Skeletal muscle tissue (tissue), 4 donors: ENCODE data around the gene RBM44. TPM values are rescaled to one million over a fixed set of nuclear protein-coding genes. Genes with fewer than 3 reads are reported as not detected.
A peak's percentile ranks its signal among the peaks of the same experiment; 100 is the strongest.

ENCODE experiments used
- H3K27ac ChIP-seq: one replicate; pipeline ENCODE4 v1.7.0; 2013; ENCODE audit warnings: mild to moderate bottlenecking, low read depth, low read length, inconsistent platforms
- H3K27me3 ChIP-seq, 3 donors: one replicate each; pipeline ENCODE4 v1.7.0; 2013; ENCODE audit warnings: low read length in 3 of 3; ENCODE audit not compliant: control insufficient read depth in 3 of 3, insufficient read depth in 3 of 3
- H3K36me3 ChIP-seq, 3 donors: one replicate each; pipeline ENCODE4 v1.7.0; 2013; ENCODE audit warnings: low read length in 3 of 3; ENCODE audit not compliant: control insufficient read depth in 3 of 3, insufficient read depth in 3 of 3
- H3K4me1 ChIP-seq, 3 donors: one replicate each; pipeline ENCODE4 v1.7.0; 2013; ENCODE audit warnings: low read length in 3 of 3, mild to moderate bottlenecking in 3 of 3; ENCODE audit not compliant: control insufficient read depth in 3 of 3, insufficient read depth in 3 of 3
- H3K4me3 ChIP-seq, 3 donors: one replicate each; pipeline ENCODE4 v1.7.0; 2013; ENCODE audit warnings: low read length in 3 of 3
- H3K9ac ChIP-seq, 3 donors: one replicate each; pipeline ENCODE4 v1.7.0; 2013; ENCODE audit warnings: low read length in 3 of 3, mild to moderate bottlenecking in 3 of 3, moderate library complexity in 2 of 3, low read depth in 1 of 3
- H3K9me3 ChIP-seq, 3 donors: one replicate each; pipeline ENCODE4 v1.7.0; 2013; ENCODE audit warnings: low read length in 3 of 3; ENCODE audit not compliant: control insufficient read depth in 3 of 3
- total RNA-seq: library from RNA; depleted of rRNA; stranded (reverse); fragments of >200 nt; gene quantifications from one replicate; pipeline ENCODE4 v1.2.3, GENCODE V29; 2014
- donor health status: Osteomylitis.

Gene RBM44
- total RNA-seq, 1 donor from 2014 or later, result 2.1 TPM

DNA sequence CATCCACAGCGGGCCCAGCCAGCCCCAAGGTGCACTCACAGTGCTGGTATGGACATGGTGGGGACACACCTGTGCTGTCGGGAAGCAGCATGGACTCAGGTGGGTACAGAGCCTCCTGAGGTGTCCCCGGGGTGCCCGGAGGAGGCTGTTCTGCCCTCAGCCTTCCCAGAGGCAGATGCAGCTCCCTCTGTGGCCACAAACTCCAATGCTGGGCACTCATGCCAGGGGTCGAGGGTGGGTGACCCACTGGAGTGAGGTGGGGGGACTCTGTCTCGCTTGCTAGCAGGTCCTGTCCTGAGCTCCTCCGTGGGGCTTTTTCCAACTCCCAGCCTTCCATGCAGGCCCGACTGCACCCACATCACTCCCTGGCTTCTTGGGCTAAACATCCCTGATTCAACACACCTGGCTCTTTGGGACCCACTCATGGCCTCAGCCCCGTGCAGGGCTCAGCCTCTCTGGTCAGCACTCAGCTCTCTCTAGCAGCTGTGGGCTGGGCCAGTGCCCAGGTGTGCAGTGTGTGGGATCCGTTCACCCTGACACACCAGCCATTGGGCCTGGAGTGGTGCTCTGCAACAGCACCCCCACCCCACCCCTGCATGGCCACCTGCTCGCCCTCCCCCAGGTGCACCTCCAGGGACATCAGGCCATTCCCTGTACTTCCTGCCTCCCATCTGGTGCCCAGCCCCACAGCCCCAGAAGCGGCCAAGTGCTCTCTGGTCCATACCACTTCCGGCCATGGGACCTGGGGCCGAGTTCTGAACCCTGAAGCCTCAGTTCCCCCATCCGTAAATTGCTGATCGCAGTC lies 76.9 kb downstream of the RBM44 start:
- no peaks in the 10 kb centered on the region for H3K27me3 ChIP-seq
- peaks cover 0 to 2% (median 0%) of the 10 kb centered on the region in 3 donors for H3K36me3 ChIP-seq
- no peaks in the 10 kb centered on the region for H3K9me3 ChIP-seq
- H3K9ac ChIP-seq, result peak overlapping the region in 2 of 3 donors; percentile 14 to 54
- peaks cover 21 to 56% (median 47%) of the 10 kb centered on the region in 3 donors for H3K4me1 ChIP-seq
- H3K27ac ChIP-seq, result no peak overlapping the region
- H3K4me3 ChIP-seq, result no peak overlapping the region

DNA sequence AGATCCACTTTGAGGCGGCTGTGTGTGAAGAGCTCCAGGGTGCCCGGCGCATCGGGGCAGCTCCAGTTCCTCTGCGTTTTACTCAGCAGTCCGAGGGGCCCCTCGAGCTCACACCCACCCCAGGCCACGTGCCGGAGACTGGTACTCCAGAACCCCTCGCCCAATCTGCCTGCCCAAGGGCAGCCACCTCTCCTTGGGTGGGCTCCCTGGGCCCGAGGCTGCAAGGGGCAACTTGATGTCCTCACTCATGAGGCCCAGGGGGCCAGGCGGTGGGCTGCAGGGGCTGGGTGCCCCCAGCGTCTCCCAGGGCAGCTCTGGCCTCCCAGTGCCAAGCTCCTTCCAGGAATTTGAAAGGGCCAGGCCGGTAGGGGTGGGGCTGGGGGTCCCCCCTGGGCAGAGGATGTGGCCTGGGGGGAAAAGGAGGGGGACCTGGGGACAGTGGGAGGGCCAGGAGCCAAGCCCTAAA lies 77.5 kb downstream of the RBM44 start:
- H3K27me3 ChIP-seq, result no peaks in the 10 kb centered on the region
- peaks cover 2 to 5% (median 4%) of the 10 kb centered on the region in 3 donors for H3K36me3 ChIP-seq
- peak overlapping the region in 1 of 3 donors; percentile 8 for H3K9ac ChIP-seq
- no peak overlapping the region for H3K4me3 ChIP-seq
- peaks cover 21 to 51% (median 41%) of the 10 kb centered on the region in 3 donors for H3K4me1 ChIP-seq
- no peak overlapping the region for H3K27ac ChIP-seq
- no peaks in the 10 kb centered on the region for H3K9me3 ChIP-seq

GRCh38 chr2:237876532-237876931 lies 78.0 kb downstream of the RBM44 start:
- Histone ChIP-seq H3K9ac (no peak overlapping the region), H3K4me1 (peaks cover 21 to 47% (median 37%) of the 10 kb centered on the region in 3 donors), H3K36me3 (peaks cover 2 to 9% (median 4%) of the 10 kb centered on the region in 3 donors), H3K9me3 (no peaks in the 10 kb centered on the region), H3K4me3 (no peak overlapping the region), H3K27ac (no peak overlapping the region), H3K27me3 (no peaks in the 10 kb centered on the region)

- Histone ChIP-seq H3K9ac (no peak overlapping the region), H3K9me3 (no peaks in the 10 kb centered on the region), H3K4me3 (no peak overlapping the region), H3K36me3 (peaks cover 2 to 9% (median 4%) of the 10 kb centered on the region in 3 donors), H3K4me1 (peaks cover 21 to 46% (median 37%) of the 10 kb centered on the region in 3 donors), H3K27ac (no peak overlapping the region), H3K27me3 (no peaks in the 10 kb centered on the region)
Observed at GRCh38 chr2:237876951-237877491, 78.4 kb downstream of the RBM44 start.

DNA sequence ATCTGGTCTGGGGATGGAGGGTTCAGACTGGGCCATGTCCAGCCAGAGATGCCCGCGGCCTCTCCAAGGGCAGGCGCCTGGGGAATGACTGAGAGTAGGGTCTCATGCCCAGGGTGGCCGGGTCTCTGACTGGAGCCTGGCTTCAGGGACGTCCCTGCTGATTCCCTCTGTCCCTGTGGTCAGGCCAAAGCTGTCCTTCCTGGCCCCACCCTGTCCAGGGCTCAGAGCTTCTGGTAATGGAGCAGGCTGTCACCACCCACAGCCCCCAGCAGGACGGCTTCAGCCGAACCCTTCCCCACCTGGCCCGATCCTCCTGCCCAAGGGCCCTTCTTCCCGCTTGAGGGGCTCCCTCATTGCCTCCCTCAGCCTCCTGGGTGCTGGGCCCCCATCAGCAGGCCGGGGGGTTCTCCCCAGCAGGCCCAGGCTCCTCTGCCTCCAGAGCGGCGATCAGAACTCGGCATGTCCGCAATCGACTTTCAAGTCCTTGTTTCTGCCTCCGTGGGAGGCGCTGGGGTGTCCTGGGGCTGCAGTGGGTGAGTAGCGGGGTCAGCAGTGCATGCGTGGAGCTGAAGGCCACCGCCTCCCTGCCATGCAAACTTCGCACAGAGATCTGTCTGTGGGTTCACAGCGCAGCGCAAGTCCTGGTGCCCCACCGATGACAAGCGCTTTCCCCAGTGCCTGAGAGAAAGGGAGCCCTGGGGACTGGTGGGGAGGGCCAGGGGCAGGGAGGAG lies 79.2 kb downstream of the RBM44 start:
- no peak overlapping the region for H3K9ac ChIP-seq
- H3K9me3 ChIP-seq, result no peaks in the 10 kb centered on the region
- no peaks in the 10 kb centered on the region for H3K27me3 ChIP-seq
- peaks cover 23 to 45% (median 37%) of the 10 kb centered on the region in 3 donors for H3K4me1 ChIP-seq
- no peak overlapping the region for H3K4me3 ChIP-seq
- peaks cover 4 to 9% (median 4%) of the 10 kb centered on the region in 3 donors for H3K36me3 ChIP-seq
- H3K27ac ChIP-seq, result no peak overlapping the region

DNA sequence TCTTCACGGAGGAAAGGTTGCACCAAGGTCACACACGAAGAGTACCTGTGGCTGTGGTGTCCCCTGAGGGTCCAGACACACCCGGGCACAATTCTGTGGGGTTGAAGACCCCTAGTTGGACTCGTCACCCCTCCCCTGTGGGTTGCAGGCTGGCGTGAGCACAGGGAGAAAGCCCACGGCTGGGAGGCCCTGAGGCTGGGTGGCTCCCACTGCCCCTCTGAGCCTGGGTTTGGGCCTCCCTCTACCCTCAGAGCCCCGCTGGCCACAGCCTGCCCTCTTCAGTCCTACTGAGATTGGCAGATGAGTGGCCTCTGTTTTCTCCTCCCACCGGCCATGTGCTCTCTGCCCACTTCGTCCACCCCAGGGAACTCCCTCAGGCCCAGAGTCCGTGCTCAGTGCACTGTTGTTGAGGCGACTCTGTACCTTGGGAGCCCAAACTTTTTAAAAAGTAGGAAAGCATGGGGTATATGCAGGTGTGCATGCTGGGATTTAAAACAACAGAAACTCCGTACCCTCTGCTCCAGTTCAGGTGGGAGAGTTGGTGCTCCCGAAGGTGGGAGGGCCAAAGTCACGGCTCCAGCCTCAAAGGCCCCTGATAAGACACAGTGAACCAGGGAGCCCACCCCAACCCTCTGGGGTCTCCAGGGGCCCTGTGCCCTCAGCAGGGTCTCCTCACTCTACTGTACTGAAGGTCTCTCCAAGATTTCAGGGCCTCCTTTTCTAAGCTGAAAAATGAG lies 79.9 kb downstream of the RBM44 start:
- H3K27me3 ChIP-seq, result no peaks in the 10 kb centered on the region
- H3K4me1 ChIP-seq, result peaks cover 18 to 40% (median 32%) of the 10 kb centered on the region in 3 donors
- no peak overlapping the region for H3K27ac ChIP-seq
- H3K9ac ChIP-seq, result no peak overlapping the region
- H3K4me3 ChIP-seq, result no peak overlapping the region
- no peaks in the 10 kb centered on the region for H3K9me3 ChIP-seq
- H3K36me3 ChIP-seq, result peaks cover 4 to 9% (median 6%) of the 10 kb centered on the region in 3 donors

- H3K4me1 ChIP-seq, result peaks cover 12 to 37% (median 28%) of the 10 kb centered on the region in 3 donors
Observed at GRCh38 chr2:237879058-237879430, 80.5 kb downstream of the RBM44 start.

GRCh38 chr2:237879991-237880560 lies 81.5 kb downstream of the RBM44 start:
- no peak overlapping the region for H3K27ac ChIP-seq
- no peaks in the 10 kb centered on the region for H3K27me3 ChIP-seq
- H3K4me1 ChIP-seq, result peaks cover 4 to 36% (median 25%) of the 10 kb centered on the region in 3 donors
- H3K9me3 ChIP-seq, result no peaks in the 10 kb centered on the region
- H3K36me3 ChIP-seq, result peaks cover 4 to 9% (median 6%) of the 10 kb centered on the region in 3 donors
- H3K9ac ChIP-seq, result no peak overlapping the region
- H3K4me3 ChIP-seq, result no peak overlapping the region

More at GRCh38 chr2:237879058-237879430, 80.5 kb downstream of the RBM44 start:
- H3K36me3 ChIP-seq, result peaks cover 4 to 9% (median 6%) of the 10 kb centered on the region in 3 donors
- no peak overlapping the region for H3K27ac ChIP-seq
- H3K27me3 ChIP-seq, result no peaks in the 10 kb centered on the region
- no peak overlapping the region for H3K4me3 ChIP-seq
- H3K9me3 ChIP-seq, result no peaks in the 10 kb centered on the region
- no peak overlapping the region for H3K9ac ChIP-seq
